Cardiac fibroblast (primary cell): ENCODE measurements around the gene PLLP.

ENCODE experiments used
- DNase-seq, 2 donors: peaks; one replicate each; pipeline versions ENCODE4 v3.0.0 to v3.0.0-alpha.2; 2010; ENCODE audit warnings: low read depth in 2 of 2
- H3K4me3 ChIP-seq, 2 donors: replicated peaks in 1 of 2; 1 replicate in 1 of 2; 2 replicates in 1 of 2; pipeline ENCODE4 v1.5.1; 2011; ENCODE audit warnings: low read depth in 2 of 2, low read length in 2 of 2, mild to moderate bottlenecking in 2 of 2, moderate library complexity in 1 of 2
- CTCF ChIP-seq: IDR thresholded peaks from one replicate; pipeline ENCODE4 v1.5.1; 2011; ENCODE audit warnings: low read depth, mild to moderate bottlenecking, low read length, inconsistent platforms

The PLLP gene

DNA sequence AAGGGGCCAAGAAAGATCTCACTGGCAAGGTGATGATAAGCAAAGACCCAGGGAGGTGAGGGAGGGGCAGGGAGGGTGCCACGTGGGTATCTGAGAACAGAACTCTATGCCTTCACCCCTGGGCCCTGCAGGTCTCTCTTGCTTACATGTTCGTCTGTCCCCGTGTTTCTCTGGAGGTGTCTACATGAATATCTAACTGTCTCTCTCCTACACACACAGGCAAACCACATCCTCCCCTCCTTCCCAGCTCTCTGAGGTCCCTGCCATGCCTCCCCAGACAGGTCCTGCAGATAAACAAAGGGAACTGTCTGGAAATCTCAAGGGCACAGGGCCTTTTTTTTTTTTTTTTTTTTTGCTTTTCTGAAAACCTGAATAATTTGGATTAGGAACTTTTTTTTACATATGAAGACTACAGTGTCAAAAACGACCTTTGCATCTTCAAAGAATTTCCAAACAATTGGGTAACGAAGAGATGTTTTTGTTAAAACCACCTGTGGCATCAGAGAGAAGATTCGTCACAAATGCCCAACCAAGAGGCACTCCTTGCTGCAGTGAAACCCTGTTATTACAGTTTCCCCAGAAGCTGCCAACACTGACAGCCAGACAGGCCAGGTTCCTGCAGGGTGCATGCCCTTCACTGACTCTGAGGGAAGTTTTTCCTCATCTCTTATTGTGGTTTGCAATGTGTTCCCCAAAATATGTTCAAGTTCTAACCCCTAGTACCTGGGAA lies 17.8 kb downstream of the PLLP start:
- H3K4me3 ChIP-seq: no peak overlapping the region
- DNase-seq: no peak
- no peak for TF ChIP-seq CTCF

GRCh38 chr16:57265850-57266530 lies 18.5 kb downstream of the PLLP start:
- DNase-seq: peak; percentile 15 to 60
- TF ChIP-seq CTCF: no peak
- no peak overlapping the region for H3K4me3 ChIP-seq

DNA sequence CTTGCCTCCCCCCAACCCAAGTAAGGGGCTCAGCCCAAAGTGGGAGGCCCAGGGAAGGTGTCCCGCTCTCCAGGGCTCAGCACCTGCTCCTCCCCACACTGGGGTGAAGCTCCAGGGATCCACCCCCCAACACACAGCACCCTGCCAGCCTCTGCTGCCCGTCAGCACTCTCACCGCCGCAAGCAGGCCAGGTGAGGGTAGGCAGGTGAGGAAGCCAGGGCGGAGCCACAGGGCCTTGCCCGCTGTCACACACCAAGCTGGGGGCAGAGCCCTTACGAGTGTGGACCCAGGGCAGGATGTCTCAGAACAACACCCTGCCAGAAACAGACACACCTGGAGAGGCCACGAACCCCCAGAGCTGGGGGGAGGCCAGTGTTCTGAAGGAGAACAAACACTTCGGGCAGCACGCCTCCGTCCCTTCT lies 19.5 kb downstream of the PLLP start:
- H3K4me3 ChIP-seq: no peak overlapping the region
- DNase-seq: no peak

GRCh38 chr16:57264381-57264780 lies 20.1 kb downstream of the PLLP start:
- DNase-seq: no peak
- TF ChIP-seq CTCF: no peak
- H3K4me3 ChIP-seq: no peak overlapping the region

More for the DNA sequence above, 19.5 kb downstream of the PLLP start:
- TF ChIP-seq CTCF: no peak

GRCh38 chr16:57263541-57264351 lies 20.7 kb downstream of the PLLP start:
- no peak for TF ChIP-seq CTCF
- DNase-seq: no peak
- no peak overlapping the region for H3K4me3 ChIP-seq

GRCh38 chr16:57262841-57263540 lies 21.5 kb downstream of the PLLP start:
- no peak for DNase-seq

More at GRCh38 chr16:57262841-57263540, 21.5 kb downstream of the PLLP start:
- H3K4me3 ChIP-seq: no peak overlapping the region
- no peak for TF ChIP-seq CTCF
